IMR-90 (cell line): ENCODE results near the gene KCNK7. TPM values are rescaled to one million over a fixed set of nuclear protein-coding genes. Genes with fewer than 3 reads are reported as not detected.

ENCODE experiments used
- ATAC-seq: fragments of 200-7000 bp; cut with Tn5 transposase; 2 replicates; pipeline ENCODE4 v1.9.1; 2020; ENCODE audit warnings: low read depth, mild to moderate bottlenecking, moderate library complexity
- BruUV-seq: library from RNA; stranded (reverse); fragments of 400-500 nt; replicated peaks from 2 replicates; lab custom pipeline; 2021; lab: Mats Ljungman, UMichigan
- CTCF ChIA-PET: fragments of 300-600 bp; formaldehyde crosslinking; extraction: SDS; loops from one replicate; lab custom pipeline; 2021; ENCODE audit warnings: antibody characterized with exemption; lab: Yijun Ruan, JAX
- POLR2A ChIA-PET: fragments of 300-600 bp; sonication (Branson Sonifier 250); formaldehyde crosslinking; loops from one replicate; lab custom pipeline; 2022; ENCODE audit warnings: antibody characterized with exemption; ENCODE audit not compliant: unreplicated experiment; lab: Charles Lee
- DNase-seq: peaks from one replicate; pipeline ENCODE4 v3.0.0; 2013
- H2AFZ ChIP-seq: replicated peaks from 2 replicates; pipeline ENCODE3; 2013; ENCODE audit warnings: low read length, mild to moderate bottlenecking; ENCODE audit not compliant: poor library complexity
- H2AK5ac ChIP-seq: 2 replicates; pipeline ENCODE4 v1.6.1; 2013; ENCODE audit warnings: low read depth, low read length, inconsistent platforms
- H2AK9ac ChIP-seq: replicated peaks from 2 replicates; pipeline ENCODE3; 2013; ENCODE audit warnings: mild to moderate bottlenecking, low read depth, low read length, moderate library complexity; ENCODE audit not compliant: poor library complexity
- H2BK120ac ChIP-seq: 2 replicates; pipeline ENCODE4 v1.6.1; 2013; ENCODE audit warnings: low read depth, low read length, inconsistent platforms
- H2BK15ac ChIP-seq: 3 replicates; pipeline ENCODE4 v1.6.1; 2013; ENCODE audit warnings: low read depth, low read length, inconsistent platforms
- H2BK20ac ChIP-seq: 2 replicates; pipeline ENCODE4 v1.6.1; 2013; ENCODE audit warnings: low read depth, mild to moderate bottlenecking, inconsistent platforms, low read length, moderate library complexity
- H2BK5ac ChIP-seq: 2 replicates; pipeline ENCODE4 v1.6.1; 2013; ENCODE audit warnings: mild to moderate bottlenecking, low read depth, low read length, inconsistent platforms; ENCODE audit not compliant: poor library complexity, severe bottlenecking
- H3K14ac ChIP-seq: replicated peaks from 2 replicates; pipeline ENCODE4 v1.6.1; 2013; ENCODE audit warnings: low read depth, low read length, inconsistent platforms
- H3K18ac ChIP-seq: 2 replicates; pipeline ENCODE4 v1.6.1; 2013; ENCODE audit warnings: low read depth, low read length, control low read depth
- H3K23ac ChIP-seq: 2 replicates; pipeline ENCODE4 v1.6.1; 2013; ENCODE audit warnings: low read depth, low read length, inconsistent platforms
- H3K27ac ChIP-seq: 2 replicates; pipeline ENCODE4 v1.5.1; 2013; ENCODE audit warnings: mild to moderate bottlenecking, control low read depth, low read length; ENCODE audit not compliant: insufficient read depth
- H3K27me3 ChIP-seq: 2 replicates; pipeline ENCODE4 v1.6.1; 2013; ENCODE audit warnings: low read length; ENCODE audit not compliant: control insufficient read depth, insufficient read depth
- H3K36me3 ChIP-seq: 2 replicates; pipeline ENCODE4 v1.6.1; 2013; ENCODE audit warnings: low read length, mixed read lengths; ENCODE audit not compliant: control insufficient read depth, insufficient read depth
- H3K4ac ChIP-seq: 2 replicates; pipeline ENCODE4 v1.6.1; 2013; ENCODE audit warnings: low read depth, low read length, inconsistent platforms
- H3K4me1 ChIP-seq: 2 replicates; pipeline ENCODE4 v1.6.1; 2013; ENCODE audit warnings: low read length, mixed read lengths; ENCODE audit not compliant: control insufficient read depth, insufficient read depth
- H3K4me2 ChIP-seq: 2 replicates; pipeline ENCODE4 v1.6.1; 2013; ENCODE audit warnings: low read depth, mild to moderate bottlenecking, control low read depth, low read length, moderate library complexity
- H3K4me3 ChIP-seq: 2 replicates; pipeline ENCODE4 v1.5.1; 2013; ENCODE audit warnings: low read depth, mild to moderate bottlenecking, control low read depth, low read length, moderate library complexity; ENCODE audit not compliant: insufficient read depth
- H3K56ac ChIP-seq: 2 replicates; pipeline ENCODE4 v1.6.1; 2013; ENCODE audit warnings: low read length, inconsistent platforms; ENCODE audit not compliant: insufficient read depth; ENCODE audit errors: extremely low read depth
- H3K79me1 ChIP-seq, 2 experiments: 2 replicates each; pipeline ENCODE4 v1.6.1; 2013; ENCODE audit warnings: low read length in 2 of 2, inconsistent platforms in 1 of 2, low read depth in 1 of 2
- H3K9ac ChIP-seq: 2 replicates; pipeline ENCODE4 v1.6.1; 2013; ENCODE audit warnings: low read depth, low read length, control low read depth
- H3K9me1 ChIP-seq: 2 replicates; pipeline ENCODE4 v1.6.1; 2013; ENCODE audit warnings: low read length, inconsistent platforms; ENCODE audit not compliant: insufficient read depth
- H3K9me3 ChIP-seq: 2 replicates; pipeline ENCODE4 v1.6.1; 2013; ENCODE audit warnings: low read length; ENCODE audit not compliant: control insufficient read depth, insufficient read depth
- H4K20me1 ChIP-seq: 2 replicates; pipeline ENCODE4 v1.6.1; 2013; ENCODE audit warnings: low read length, inconsistent platforms; ENCODE audit not compliant: insufficient read depth
- H4K5ac ChIP-seq: 2 replicates; pipeline ENCODE4 v1.6.1; 2013; ENCODE audit warnings: mild to moderate bottlenecking, low read depth, low read length, control low read depth
- H4K8ac ChIP-seq, 2 experiments: 2 replicates each; pipeline ENCODE4 v1.6.1; 2013; ENCODE audit warnings: low read depth in 2 of 2, low read length in 2 of 2, control low read depth in 1 of 2, inconsistent platforms in 1 of 2
- H4K91ac ChIP-seq: 2 replicates; pipeline ENCODE4 v1.6.1; 2013; ENCODE audit warnings: low read depth, low read length, inconsistent platforms; ENCODE audit not compliant: insufficient read depth
- POLR2A ChIP-seq: IDR thresholded peaks from 2 replicates; pipeline ENCODE4 v1.6.1; 2012; ENCODE audit warnings: mild to moderate bottlenecking, low read depth, low read length
- WGBS, 2 experiments: methylation state at CpG; one replicate each; pipeline versions ENCODE4 v1.1.5 to v1.1.7; 2013; ENCODE audit warnings: missing lambda C conversion rate in 2 of 2; ENCODE audit not compliant: insufficient read length in 1 of 2; ENCODE audit errors: extremely low coverage in 2 of 2; 5-methylcytosine and 5-hydroxymethylcytosine counted together
- dilution Hi-C: fragments of 300-500 bp; cut with HindIII; formaldehyde crosslinking; loops from one replicate; pipeline ENCODE4 v1.14.3; 2018; ENCODE audit warnings: low sequenced_read_pairs; ENCODE audit not compliant: unreplicated experiment
- in situ Hi-C: fragments of 300-500 bp; cut with MboI; formaldehyde crosslinking; loops from 3 replicates; pipeline ENCODE4 v1.14.3; 2019; ENCODE audit warnings: low sequenced_read_pairs, inconsistent platforms, mixed read lengths
- intact Hi-C: fragments of 100-400 bp; cut with micrococcal nuclease; formaldehyde crosslinking; loops from 2 replicates; pipeline ENCODE4 v1.10.0; 2022
- polyA plus RNA-seq, 3 experiments: library from polyadenylated mRNA; depleted of rRNA; stranded (reverse); fragments of >200 nt; gene quantifications; 2 replicates each; pipeline ENCODE4 v1.2.3, GENCODE V29; 2012; ENCODE audit warnings: low replicate concordance in 1 of 3
- total RNA-seq: library from RNA; depleted of rRNA; stranded (reverse); fragments of >200 nt; gene quantifications from 2 replicates; pipeline ENCODE4 v1.2.3, GENCODE V29; 2012

KCNK7 gene
- total and polyA plus RNA-seq, 2 of the 4 experiments (the other 2 are of a cell fraction), result 0.09 TPM; not detected in 1

GRCh38 chr11:65620666-65621065 lies 25.1 kb upstream of the KCNK7 start:
- Histone ChIP-seq H2BK5ac (no peak overlapping the region), H2BK15ac (no peak overlapping the region), H3K9me1 (no peaks in the 10 kb centered on the region), H2AFZ (no peak overlapping the region), H4K91ac (no peak overlapping the region), H2AK5ac (no peak overlapping the region), H3K14ac (no peak overlapping the region), H2BK120ac (no peak overlapping the region), H2AK9ac (no peak overlapping the region), H2BK20ac (no peak overlapping the region), H4K5ac (no peak overlapping the region), H3K23ac (no peak overlapping the region), H3K9ac (no peak overlapping the region), H3K27me3 (no peaks in the 10 kb centered on the region), H3K4me2 (no peak overlapping the region), H3K4me1 (peaks cover 3% of the 10 kb centered on the region; the same call in 1 of the 2 replicates), H3K4ac (no peak overlapping the region), H3K4me3 (no peak overlapping the region), H3K56ac (no peak overlapping the region), H4K8ac (no peak overlapping the region), H3K27ac (no peak overlapping the region), H3K79me1 (peaks cover 17 to 38% of the 10 kb centered on the region in 2 experiments), H4K20me1 (peaks cover 21% of the 10 kb centered on the region), H3K9me3 (no peaks in the 10 kb centered on the region), H3K18ac (no peak overlapping the region), H3K36me3 (peaks cover 68% of the 10 kb centered on the region)
- intact Hi-C loops, result no loop called here
- dilution Hi-C loops, result no loop called here
- WGBS, 2 experiments, result 95% methylated on average over 11 of the region's 19 CpGs; no CpG with 5 or more reads in 1 of the 2 experiments
- POLR2A ChIA-PET, result no interaction called here
- CTCF ChIA-PET, result no interaction called here
- no peak for TF ChIP-seq POLR2A
- ATAC-seq, result no peak
- BruUV-seq, result no TSS peak
- in situ Hi-C loops, result no loop called here
- no peak for DNase-seq
